ENCODE measurements around the gene EDARADD.
A peak's percentile ranks its signal among the peaks of the same experiment; 100 is the strongest.

The EDARADD gene

DNA sequence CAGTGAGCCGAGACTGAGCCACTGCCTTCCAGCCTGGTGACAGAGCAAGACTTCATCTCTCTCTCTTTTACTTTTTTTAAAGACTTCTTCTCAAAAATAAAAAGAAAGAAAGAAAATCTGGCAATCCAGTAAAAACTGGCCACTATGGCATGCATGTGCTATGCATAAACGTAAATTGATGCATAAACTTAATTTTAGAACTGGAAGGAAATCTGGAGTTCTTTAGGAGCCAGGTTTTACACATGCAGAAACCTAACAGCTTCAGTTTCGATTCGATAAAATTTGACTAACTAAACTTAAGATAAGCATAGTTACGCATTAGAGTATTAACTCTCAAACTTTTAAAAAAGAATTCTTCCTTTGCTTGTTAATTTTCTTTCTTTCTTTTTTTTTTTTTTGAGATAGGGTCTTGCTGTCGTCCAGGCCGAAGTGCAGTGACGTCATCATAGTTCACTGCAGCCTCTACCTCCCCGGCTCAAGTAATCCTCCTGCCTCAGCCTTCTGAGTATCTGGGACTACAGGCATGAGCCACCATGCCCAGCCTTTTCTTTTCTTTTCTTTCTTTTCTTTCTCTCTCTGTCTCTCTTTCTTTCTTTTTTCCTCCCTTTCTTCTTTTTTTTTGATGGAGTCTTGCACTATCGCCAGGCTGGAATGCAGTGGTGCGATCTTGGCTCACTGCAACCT, 117.8 kb downstream of the EDARADD start:
- ChIA-PET POLR2A (no interaction called here), CTCF (no interaction called here)
- 93% methylated on average over 11 of the region's 11 CpGs for WGBS (ENCODE audit: insufficient coverage)
- Histone ChIP-seq H3K9me3 (ENCODE audit: control extremely low read depth in 1 of 5, control insufficient read depth in 4 of 5, insufficient read depth in 2 of 5, low read depth in 1 of 5, low read length in 4 of 5) (no peaks in the 10 kb centered on the region), H3K27me3 (replicated peaks in 2 of 5; ENCODE audit: control insufficient read depth in 4 of 5, insufficient read depth in 5 of 5, low read length in 4 of 5) (no peaks in the 10 kb centered on the region), H3K27ac (ENCODE audit: insufficient read depth in 1 of 2, low read depth in 1 of 2, low read length in 2 of 2, poor library complexity in 1 of 2, severe bottlenecking in 2 of 2) (no peak overlapping the region), H3K4me3 (ENCODE audit: control insufficient read depth in 1 of 7, extremely low read depth in 1 of 7, insufficient read depth in 4 of 7, low read depth in 2 of 7, low read length in 6 of 7) (no peak overlapping the region), H3K4me1 (ENCODE audit: control extremely low read depth in 1 of 4, control insufficient read depth in 4 of 4, insufficient read depth in 4 of 4, low read length in 3 of 4) (no peaks in the 10 kb centered on the region), H3K36me3 (ENCODE audit: control insufficient read depth in 4 of 4, insufficient read depth in 4 of 4, low read length in 3 of 4) (no peaks in the 10 kb centered on the region)
- DNase-seq = no peak

DNA sequence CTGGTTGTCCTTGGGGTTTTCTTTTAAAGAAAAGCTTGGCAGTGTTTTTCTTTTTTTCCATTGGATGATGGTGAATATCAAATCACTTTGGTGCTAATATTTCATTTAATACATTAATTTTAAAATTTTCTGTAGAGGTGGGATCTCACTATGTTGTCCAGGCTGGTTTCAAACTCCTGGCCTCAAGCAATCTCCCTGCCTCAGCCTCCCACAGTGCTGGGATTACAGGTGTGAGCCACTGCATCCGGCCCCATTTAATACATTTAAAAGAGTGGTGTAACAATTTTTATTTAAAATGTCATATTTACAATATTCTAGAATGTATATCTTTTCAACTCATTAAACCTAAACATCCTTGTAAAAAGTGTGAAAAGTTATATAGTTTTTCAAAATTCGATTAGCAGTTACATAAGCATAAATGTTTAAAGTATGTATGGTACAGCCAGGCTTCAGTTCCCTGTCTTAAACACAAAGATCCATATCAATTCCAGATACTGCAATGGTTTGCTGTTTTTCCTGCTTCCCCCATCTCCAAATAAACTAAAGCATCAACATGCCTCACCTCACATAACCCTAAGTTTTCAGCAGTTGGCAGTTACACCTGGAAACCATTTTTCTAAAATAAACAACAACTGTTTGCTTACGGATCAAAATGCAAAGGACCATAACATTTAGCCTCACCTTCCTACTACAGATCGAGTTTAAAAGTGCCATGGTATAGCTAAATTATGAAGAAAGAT, 120.8 kb downstream of the EDARADD start:
- H3K4me1 ChIP-seq (ENCODE audit: control extremely low read depth in 1 of 4, control insufficient read depth in 4 of 4, insufficient read depth in 4 of 4, low read length in 3 of 4) = peaks cover 3 to 12% (median 8%) of the 10 kb centered on the region in 4 experiments
- H3K4me3 ChIP-seq (ENCODE audit: control insufficient read depth in 1 of 7, extremely low read depth in 1 of 7, insufficient read depth in 4 of 7, low read depth in 2 of 7, low read length in 6 of 7) = no peak overlapping the region
- POLR2A ChIA-PET = no interaction called here
- H3K27ac ChIP-seq (ENCODE audit: insufficient read depth in 1 of 2, low read depth in 1 of 2, low read length in 2 of 2, poor library complexity in 1 of 2, severe bottlenecking in 2 of 2) = no peak overlapping the region
- H3K9me3 ChIP-seq (ENCODE audit: control extremely low read depth in 1 of 5, control insufficient read depth in 4 of 5, insufficient read depth in 2 of 5, low read depth in 1 of 5, low read length in 4 of 5) = no peaks in the 10 kb centered on the region
- H3K36me3 ChIP-seq (ENCODE audit: control insufficient read depth in 4 of 4, insufficient read depth in 4 of 4, low read length in 3 of 4) = no peaks in the 10 kb centered on the region
- DNase-seq = no peak
- H3K27me3 ChIP-seq (replicated peaks in 2 of 5; ENCODE audit: control insufficient read depth in 4 of 5, insufficient read depth in 5 of 5, low read length in 4 of 5) = no peaks in the 10 kb centered on the region
- CTCF ChIA-PET = no interaction called here
- WGBS (ENCODE audit: insufficient coverage) = no CpG with 5 or more reads among the region's 4 CpGs

DNA sequence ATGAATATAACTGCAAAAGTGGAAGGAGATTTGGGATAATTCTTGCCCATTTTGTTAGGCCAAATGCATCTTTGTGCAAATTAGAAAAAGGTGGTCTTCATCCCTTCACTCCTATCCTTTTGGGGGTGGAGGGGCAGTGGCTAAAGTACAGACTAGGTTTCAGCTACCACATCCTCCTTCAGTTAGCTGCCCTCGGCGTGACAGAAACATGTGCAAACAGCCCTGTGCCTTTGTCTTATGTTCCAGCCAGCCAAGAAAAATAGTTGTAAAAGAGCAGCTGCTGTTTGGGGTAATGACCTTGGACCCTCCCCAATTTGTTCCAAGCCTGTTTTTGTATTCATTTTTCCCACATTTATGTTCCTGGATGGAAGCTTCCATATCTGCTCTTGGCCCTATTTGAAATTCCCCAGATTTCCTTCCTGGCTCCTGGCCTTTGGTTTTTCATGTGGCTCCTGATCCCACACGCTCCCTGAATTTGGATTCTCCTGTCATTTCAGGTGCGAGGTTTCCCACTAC, 121.4 kb downstream of the EDARADD start:
- Histone ChIP-seq H3K4me3 (ENCODE audit: control insufficient read depth in 1 of 7, extremely low read depth in 1 of 7, insufficient read depth in 4 of 7, low read depth in 2 of 7, low read length in 6 of 7) (no peak overlapping the region), H3K27ac (ENCODE audit: insufficient read depth in 1 of 2, low read depth in 1 of 2, low read length in 2 of 2, poor library complexity in 1 of 2, severe bottlenecking in 2 of 2) (no peak overlapping the region), H3K9me3 (ENCODE audit: control extremely low read depth in 1 of 5, control insufficient read depth in 4 of 5, insufficient read depth in 2 of 5, low read depth in 1 of 5, low read length in 4 of 5) (no peaks in the 10 kb centered on the region), H3K27me3 (replicated peaks in 2 of 5; ENCODE audit: control insufficient read depth in 4 of 5, insufficient read depth in 5 of 5, low read length in 4 of 5) (no peaks in the 10 kb centered on the region), H3K4me1 (ENCODE audit: control extremely low read depth in 1 of 4, control insufficient read depth in 4 of 4, insufficient read depth in 4 of 4, low read length in 3 of 4) (peaks cover 3 to 12% (median 8%) of the 10 kb centered on the region in 4 experiments), H3K36me3 (ENCODE audit: control insufficient read depth in 4 of 4, insufficient read depth in 4 of 4, low read length in 3 of 4) (no peaks in the 10 kb centered on the region)
- 91% methylated on average over 4 of the region's 4 CpGs for WGBS (ENCODE audit: insufficient coverage)
- no peak for DNase-seq
- ChIA-PET CTCF (interaction anchor here (1.6 kb wide), 1 partner anchor 8 kb away, joined by 4 read pairs; no protein-coding TSS in a partner anchor), POLR2A (no interaction called here)

DNA sequence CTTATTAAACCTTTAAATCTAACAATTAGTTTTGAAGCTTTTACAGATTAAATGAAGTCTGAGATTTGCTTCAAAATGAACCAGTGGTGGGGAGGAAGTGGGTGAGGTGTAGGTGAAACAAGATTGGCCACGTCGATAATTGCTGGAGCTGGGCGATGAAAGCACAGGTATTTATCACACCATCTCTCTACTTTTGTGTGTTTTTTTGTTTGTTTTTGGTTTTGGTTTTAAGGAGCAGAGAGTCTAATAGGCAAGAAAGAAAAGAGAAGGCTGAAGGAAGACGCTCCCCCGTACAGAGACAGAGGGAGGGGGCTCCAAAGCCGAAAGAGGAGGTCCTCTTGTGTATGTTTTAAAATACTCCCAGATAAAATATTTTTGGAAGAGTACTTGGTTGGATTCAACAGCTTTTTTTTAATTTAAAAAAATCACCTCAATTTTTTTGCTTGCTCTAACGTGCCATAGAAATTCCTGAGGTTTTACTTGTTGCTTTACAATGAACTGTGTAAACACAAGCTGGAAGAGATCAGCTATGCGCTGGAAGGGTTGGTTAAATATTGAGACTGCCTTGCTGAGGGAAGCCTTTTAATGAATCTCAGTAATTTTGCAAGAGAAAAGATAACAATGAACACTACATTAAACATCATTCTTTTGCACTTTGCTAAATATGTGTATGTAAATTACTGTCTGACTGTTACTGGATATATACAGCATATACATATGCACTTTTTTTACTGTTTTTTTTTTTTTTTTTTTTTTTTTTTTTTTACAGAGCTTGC, 123.0 kb downstream of the EDARADD start:
- CTCF ChIA-PET = interaction anchor here (1.6 kb wide), 2 partner anchors 9 to 10 kb away, joined by 4 read pairs; no protein-coding TSS in a partner anchor
- POLR2A ChIA-PET = no interaction called here
- H3K4me3 ChIP-seq (ENCODE audit: control insufficient read depth in 1 of 7, extremely low read depth in 1 of 7, insufficient read depth in 4 of 7, low read depth in 2 of 7, low read length in 6 of 7) = no peak overlapping the region
- no CpG with 5 or more reads among the region's 8 CpGs for WGBS (ENCODE audit: insufficient coverage)
- no peak for DNase-seq
- H3K36me3 ChIP-seq (ENCODE audit: control insufficient read depth in 4 of 4, insufficient read depth in 4 of 4, low read length in 3 of 4) = no peaks in the 10 kb centered on the region
- H3K27ac ChIP-seq (ENCODE audit: insufficient read depth in 1 of 2, low read depth in 1 of 2, low read length in 2 of 2, poor library complexity in 1 of 2, severe bottlenecking in 2 of 2) = no peak overlapping the region
- peaks cover 3 to 12% (median 8%) of the 10 kb centered on the region in 4 experiments for H3K4me1 ChIP-seq (ENCODE audit: control extremely low read depth in 1 of 4, control insufficient read depth in 4 of 4, insufficient read depth in 4 of 4, low read length in 3 of 4)
- no peaks in the 10 kb centered on the region for H3K27me3 ChIP-seq (replicated peaks in 2 of 5; ENCODE audit: control insufficient read depth in 4 of 5, insufficient read depth in 5 of 5, low read length in 4 of 5)
- H3K9me3 ChIP-seq (ENCODE audit: control extremely low read depth in 1 of 5, control insufficient read depth in 4 of 5, insufficient read depth in 2 of 5, low read depth in 1 of 5, low read length in 4 of 5) = no peaks in the 10 kb centered on the region

DNA sequence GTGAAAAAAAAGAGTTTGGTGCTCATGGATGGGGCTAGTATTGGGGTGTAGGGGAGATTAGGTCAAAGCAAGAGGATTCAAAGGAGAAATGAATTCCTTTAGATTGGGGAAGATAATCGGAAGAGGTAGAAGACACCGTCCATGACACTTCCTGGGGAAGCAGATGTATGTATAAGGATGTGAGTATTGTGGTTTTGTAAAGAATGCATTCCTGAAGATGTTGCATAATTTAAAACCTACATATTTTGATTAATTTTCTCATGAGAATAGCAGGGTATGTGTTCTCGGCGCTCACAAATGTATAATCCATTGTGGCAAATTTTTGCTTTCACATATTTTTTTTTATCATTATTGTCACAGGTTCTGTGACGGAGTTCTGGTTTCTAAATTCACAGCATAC, 124.2 kb downstream of the EDARADD start:
- no peaks in the 10 kb centered on the region for H3K27me3 ChIP-seq (replicated peaks in 2 of 5; ENCODE audit: control insufficient read depth in 4 of 5, insufficient read depth in 5 of 5, low read length in 4 of 5)
- peaks cover 6 to 16% (median 12%) of the 10 kb centered on the region in 4 experiments for H3K4me1 ChIP-seq (ENCODE audit: control extremely low read depth in 1 of 4, control insufficient read depth in 4 of 4, insufficient read depth in 4 of 4, low read length in 3 of 4)
- H3K36me3 ChIP-seq (ENCODE audit: control insufficient read depth in 4 of 4, insufficient read depth in 4 of 4, low read length in 3 of 4) = no peaks in the 10 kb centered on the region
- peak in 2 of 3 donors; percentile 68 to 78 for DNase-seq
- no peaks in the 10 kb centered on the region for H3K9me3 ChIP-seq (ENCODE audit: control extremely low read depth in 1 of 5, control insufficient read depth in 4 of 5, insufficient read depth in 2 of 5, low read depth in 1 of 5, low read length in 4 of 5)
- H3K4me3 ChIP-seq (ENCODE audit: control insufficient read depth in 1 of 7, extremely low read depth in 1 of 7, insufficient read depth in 4 of 7, low read depth in 2 of 7, low read length in 6 of 7) = no peak overlapping the region
- CTCF ChIA-PET = no interaction called here
- WGBS (ENCODE audit: insufficient coverage) = no CpG with 5 or more reads among the region's 5 CpGs
- POLR2A ChIA-PET = no interaction called here
- no peak overlapping the region for H3K27ac ChIP-seq (ENCODE audit: insufficient read depth in 1 of 2, low read depth in 1 of 2, low read length in 2 of 2, poor library complexity in 1 of 2, severe bottlenecking in 2 of 2)

DNA sequence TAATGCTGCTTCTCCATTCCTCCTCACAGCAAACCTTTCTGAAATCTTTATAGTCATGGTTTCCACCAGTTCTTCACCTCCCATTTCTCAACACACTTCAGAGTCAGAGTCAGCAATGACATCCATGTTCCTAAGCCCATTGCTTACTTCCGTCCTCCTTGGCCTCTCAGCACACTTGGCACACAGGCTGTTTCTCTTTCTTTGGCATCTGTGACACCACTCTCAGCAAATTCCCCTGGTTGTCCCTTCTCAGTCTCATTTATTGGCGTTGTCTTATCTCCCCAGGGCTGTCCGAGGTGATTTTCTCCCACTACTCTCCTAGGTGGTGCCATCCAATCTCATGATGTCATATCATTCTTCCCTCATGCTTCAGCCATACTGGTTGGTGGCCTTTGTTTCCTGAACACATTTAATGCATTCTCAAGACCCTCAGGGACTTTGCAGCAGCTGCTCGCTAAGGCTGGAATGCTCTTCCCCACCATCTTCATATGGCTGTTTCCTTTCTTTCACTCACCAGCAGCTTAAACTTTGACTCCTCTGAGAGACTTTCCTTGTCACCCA, 126.4 kb downstream of the EDARADD start:
- no peak for DNase-seq
- POLR2A ChIA-PET = no interaction called here
- CTCF ChIA-PET = interaction anchor here (0.6 kb wide), 1 partner anchor 314 kb away, joined by 3 read pairs; no protein-coding TSS in a partner anchor
- 94% methylated on average over 4 of the region's 4 CpGs for WGBS (ENCODE audit: insufficient coverage)
- Histone ChIP-seq H3K9me3 (ENCODE audit: control extremely low read depth in 1 of 5, control insufficient read depth in 4 of 5, insufficient read depth in 2 of 5, low read depth in 1 of 5, low read length in 4 of 5) (no peaks in the 10 kb centered on the region), H3K36me3 (ENCODE audit: control insufficient read depth in 4 of 4, insufficient read depth in 4 of 4, low read length in 3 of 4) (no peaks in the 10 kb centered on the region), H3K4me1 (ENCODE audit: control extremely low read depth in 1 of 4, control insufficient read depth in 4 of 4, insufficient read depth in 4 of 4, low read length in 3 of 4) (peaks cover 12 to 30% (median 19%) of the 10 kb centered on the region in 4 experiments), H3K27ac (ENCODE audit: insufficient read depth in 1 of 2, low read depth in 1 of 2, low read length in 2 of 2, poor library complexity in 1 of 2, severe bottlenecking in 2 of 2) (no peak overlapping the region), H3K4me3 (ENCODE audit: control insufficient read depth in 1 of 7, extremely low read depth in 1 of 7, insufficient read depth in 4 of 7, low read depth in 2 of 7, low read length in 6 of 7) (no peak overlapping the region), H3K27me3 (replicated peaks in 2 of 5; ENCODE audit: control insufficient read depth in 4 of 5, insufficient read depth in 5 of 5, low read length in 4 of 5) (no peaks in the 10 kb centered on the region)

All from common myeloid progenitor, CD34-positive (primary cell).